ENCODE measurements around the gene MRPL54.

Gene MRPL54

GRCh38 chr19:3769494-3769893 is 7.0 kb downstream of the MRPL54 start:
- DNase-seq (ENCODE audit: low spot score) = no peak

DNA sequence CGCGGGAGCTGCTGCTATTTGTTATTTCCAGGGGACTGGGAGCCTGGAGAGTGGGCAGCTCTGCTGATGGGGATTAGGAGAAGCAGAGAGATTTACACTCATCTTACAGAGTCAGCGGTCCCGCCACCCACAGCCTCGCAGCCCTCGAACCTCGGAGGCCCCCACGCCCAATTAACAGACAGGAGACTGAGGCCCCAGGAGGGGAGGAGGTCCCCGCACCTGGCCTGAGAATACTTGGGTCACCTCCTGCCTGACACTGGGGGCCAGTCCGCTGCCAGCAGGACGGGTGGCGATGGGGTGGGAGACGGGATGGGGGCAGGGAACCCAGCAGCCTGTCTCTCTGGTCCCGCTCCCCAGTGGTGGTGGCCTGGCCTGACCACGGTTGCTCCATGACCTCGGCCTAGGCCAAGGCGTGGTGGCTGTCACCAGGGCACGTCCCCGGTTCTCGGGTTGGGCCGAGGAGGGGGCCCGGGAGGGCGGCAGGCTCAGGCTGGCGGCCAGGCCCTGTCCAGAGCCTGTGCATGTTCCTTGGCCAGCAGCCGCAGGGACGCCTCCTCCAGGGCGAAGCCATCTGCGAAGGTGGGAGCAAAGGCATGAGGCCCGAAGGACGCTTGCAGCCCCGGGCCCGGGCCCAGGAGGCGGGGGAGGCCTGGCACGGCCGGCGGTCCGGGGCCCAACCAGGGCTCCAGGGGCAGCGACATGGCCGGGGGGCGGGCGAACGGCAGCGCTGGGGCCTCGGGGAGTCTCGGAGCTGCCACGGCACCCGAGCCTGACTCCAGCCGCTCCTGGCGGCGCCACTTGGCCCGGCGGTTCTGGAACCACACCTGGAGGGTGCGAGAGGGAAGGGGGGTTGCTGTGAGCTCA is 7.9 kb downstream of the MRPL54 start:
- no peak for DNase-seq (ENCODE audit: low spot score)

GRCh38 chr19:3771000-3771905 is 8.8 kb downstream of the MRPL54 start:
- DNase-seq (ENCODE audit: low spot score) = no peak

GRCh38 chr19:3771906-3772455 is 9.5 kb downstream of the MRPL54 start, which contains the start of gene RAX2:
Gene RAX2 (minus strand): TSS chr19:3772228. CDS start chr19:3771742, 486 bp downstream.
- DNase-seq (ENCODE audit: low spot score) = no peak

DNA sequence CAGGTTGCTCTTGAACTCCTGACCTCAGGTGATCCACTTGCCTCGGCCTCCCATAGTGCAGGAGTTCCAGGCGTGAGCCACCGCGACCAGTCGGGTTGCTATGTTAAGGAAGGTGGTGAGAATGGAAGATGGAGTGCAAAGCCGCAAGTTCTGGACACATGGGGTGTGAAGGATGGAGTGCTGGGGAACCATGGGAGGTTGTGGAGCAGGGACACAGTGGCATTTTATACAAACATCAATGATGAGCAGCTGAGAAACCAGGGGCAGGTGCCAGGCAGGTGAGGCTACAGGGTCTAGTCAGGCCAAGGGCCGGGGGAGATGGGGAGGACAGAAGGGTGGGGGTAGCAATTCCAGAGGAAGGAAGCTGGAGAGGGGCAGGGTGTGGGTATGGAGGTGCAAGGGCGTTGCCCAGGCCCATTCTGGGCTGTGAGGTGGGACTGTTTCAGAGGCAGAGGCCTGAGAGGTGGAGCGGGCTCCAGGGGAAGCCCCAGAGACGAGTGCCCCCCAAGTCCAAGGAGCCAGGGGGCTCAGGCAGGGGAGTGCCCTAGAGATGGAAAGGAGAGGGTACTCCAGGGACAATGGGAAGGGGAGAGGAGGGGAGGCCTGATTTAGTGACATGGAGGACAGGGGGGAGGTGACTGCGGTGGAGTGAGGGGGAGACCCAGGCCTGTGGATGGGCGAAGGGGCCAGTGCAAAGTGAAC is 11.5 kb downstream of the MRPL54 start:
- no peak for DNase-seq (ENCODE audit: low spot score)

- no peak for DNase-seq (ENCODE audit: low spot score)
Observed at GRCh38 chr19:3774621-3775373, 12.3 kb downstream of the MRPL54 start.

- no peak for DNase-seq (ENCODE audit: low spot score)
Observed at GRCh38 chr19:3775374-3775711, 12.9 kb downstream of the MRPL54 start.

DNA sequence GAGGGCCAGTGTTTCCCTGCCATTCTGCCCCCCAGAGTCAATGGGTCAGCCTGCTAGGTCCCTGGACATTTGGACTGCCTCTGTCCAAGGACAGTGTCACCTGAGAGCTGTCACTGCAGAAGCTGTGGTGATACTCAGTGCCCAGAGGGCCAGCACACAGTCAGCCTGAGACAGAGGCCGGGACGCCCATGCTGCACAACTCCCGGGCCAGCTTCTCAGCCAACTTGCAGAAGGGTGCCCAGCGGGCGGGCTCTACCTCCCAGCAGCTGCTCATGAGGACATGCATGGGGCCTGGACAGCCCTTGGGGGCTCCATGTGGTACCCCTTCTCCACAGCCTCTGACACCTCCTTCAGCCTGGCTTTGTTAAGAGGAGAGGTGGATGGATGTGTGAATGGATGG is 13.3 kb downstream of the MRPL54 start:
- DNase-seq (ENCODE audit: low spot score) = no peak

- no peak for DNase-seq (ENCODE audit: low spot score)
Observed at GRCh38 chr19:3776479-3777040, 14.1 kb downstream of the MRPL54 start.

- DNase-seq (ENCODE audit: low spot score) = no peak
Observed at GRCh38 chr19:3778104-3778867, 15.8 kb downstream of the MRPL54 start.

GRCh38 chr19:3778899-3779723 is 16.6 kb downstream of the MRPL54 start:
- no peak for DNase-seq (ENCODE audit: low spot score)

DNA sequence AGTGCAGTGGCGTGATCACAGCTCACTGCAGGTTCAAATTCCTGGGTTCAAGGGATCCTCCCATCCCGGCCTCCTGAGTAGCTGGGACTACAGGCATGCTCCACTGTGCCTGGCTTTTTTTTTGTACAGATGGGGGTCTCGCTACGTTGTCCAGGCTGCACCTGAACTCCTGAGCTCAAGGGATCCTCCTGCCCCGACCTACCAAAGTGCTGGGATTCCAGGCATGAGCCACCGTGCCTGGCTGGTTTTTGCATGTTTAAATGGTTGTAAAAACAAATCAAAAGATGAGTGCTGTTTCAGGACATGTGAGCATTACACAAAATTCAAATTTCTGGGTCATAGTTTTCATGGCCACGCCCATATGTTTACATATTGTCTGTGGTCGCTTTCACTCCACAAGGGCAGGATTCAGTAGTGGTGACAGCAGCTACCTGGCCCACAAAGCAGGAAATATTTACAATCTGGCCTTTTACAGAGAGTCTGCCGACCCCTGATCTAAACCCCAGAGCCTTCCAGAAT is 18.4 kb downstream of the MRPL54 start:
- no peak for DNase-seq (ENCODE audit: low spot score)

GRCh38 chr19:3781603-3782002 is 19.1 kb downstream of the MRPL54 start:
- no peak for DNase-seq (ENCODE audit: low spot score)

DNA sequence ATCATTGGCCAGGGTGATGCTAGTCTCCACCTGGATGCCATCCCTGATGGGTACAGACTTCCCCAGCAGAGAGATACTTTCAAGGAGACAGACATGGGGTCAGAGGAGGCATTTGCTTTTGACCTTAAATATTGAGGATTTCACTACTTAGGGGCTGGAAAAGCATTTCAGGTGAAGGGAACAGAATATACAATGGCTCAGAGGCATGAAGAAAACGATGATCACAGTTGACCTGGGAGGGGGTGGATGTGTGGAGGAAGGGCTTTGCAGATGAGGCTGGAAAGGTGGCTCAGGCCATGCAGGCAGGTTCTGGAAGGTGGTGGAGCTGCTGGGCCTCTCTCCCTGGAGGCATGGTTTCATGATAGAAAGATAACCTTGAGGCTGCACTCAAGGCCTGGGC is 19.8 kb downstream of the MRPL54 start:
- no peak for DNase-seq (ENCODE audit: low spot score)

DNA sequence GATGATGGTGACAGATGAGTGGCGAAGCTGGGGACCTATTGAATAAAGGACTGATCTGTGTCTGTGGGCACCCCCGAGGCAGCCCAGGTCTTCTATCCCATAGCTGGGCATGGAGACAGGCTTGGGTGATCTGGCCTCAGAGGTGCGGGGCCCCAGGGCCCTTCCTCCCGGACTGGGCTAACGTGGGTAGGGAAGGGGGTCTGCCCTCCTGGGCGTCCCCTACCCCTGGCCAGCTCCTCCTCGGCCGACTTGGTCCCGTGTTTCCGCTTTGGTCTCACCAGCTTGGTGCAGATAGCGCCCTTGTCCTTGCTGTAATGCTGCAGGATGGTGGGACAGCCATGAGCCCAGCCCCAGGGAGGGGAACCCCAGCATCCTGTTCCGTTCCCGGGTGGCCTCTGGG is 20.4 kb downstream of the MRPL54 start:
- no peak for DNase-seq (ENCODE audit: low spot score)

DNA sequence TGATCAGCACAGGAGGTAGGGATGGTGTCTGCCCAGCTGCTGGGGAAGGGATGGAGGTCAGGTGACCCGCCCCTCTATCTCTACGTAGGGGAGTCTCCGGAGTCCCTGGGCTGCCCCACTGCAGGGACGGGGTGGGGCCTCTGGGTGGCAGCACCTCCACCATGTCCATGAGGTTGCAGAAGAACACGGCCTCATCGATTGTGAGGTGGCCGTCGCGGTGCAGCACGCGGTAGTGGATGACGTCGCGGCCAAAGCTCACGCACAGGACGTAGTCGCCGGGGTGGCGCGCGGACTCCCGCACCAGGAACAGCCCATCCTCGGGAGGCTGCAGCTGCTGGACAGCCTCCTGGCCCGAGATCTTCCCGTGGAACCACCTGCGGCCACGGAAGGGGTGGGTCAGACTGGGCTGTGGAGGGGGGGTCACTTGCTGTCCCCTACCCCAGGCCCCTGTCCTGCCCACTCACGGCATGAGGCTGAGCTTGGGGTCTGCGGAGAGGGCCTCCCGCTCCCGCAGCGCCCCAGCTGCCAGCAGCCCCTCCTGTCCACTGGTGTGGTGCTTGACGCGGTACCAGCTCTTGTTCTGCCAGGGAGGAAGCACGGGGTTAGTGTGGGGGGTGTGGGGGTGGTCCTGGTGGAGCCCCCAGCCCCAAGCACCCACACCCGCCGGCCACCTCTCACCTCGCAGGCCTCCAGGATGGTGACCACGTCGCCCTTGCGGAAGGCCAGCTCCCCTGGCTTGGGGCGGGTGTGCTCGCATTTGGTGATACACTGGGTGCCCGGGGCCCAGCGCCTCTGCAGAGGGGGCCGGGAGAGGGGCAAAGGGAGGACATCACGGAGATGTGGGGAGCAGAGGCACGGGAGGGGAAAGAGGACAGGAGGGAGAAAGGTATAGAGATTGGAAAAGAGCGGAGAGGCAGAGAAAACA is 21.4 kb downstream of the MRPL54 start:
- DNase-seq (ENCODE audit: low spot score) = peak; percentile 35

DNA sequence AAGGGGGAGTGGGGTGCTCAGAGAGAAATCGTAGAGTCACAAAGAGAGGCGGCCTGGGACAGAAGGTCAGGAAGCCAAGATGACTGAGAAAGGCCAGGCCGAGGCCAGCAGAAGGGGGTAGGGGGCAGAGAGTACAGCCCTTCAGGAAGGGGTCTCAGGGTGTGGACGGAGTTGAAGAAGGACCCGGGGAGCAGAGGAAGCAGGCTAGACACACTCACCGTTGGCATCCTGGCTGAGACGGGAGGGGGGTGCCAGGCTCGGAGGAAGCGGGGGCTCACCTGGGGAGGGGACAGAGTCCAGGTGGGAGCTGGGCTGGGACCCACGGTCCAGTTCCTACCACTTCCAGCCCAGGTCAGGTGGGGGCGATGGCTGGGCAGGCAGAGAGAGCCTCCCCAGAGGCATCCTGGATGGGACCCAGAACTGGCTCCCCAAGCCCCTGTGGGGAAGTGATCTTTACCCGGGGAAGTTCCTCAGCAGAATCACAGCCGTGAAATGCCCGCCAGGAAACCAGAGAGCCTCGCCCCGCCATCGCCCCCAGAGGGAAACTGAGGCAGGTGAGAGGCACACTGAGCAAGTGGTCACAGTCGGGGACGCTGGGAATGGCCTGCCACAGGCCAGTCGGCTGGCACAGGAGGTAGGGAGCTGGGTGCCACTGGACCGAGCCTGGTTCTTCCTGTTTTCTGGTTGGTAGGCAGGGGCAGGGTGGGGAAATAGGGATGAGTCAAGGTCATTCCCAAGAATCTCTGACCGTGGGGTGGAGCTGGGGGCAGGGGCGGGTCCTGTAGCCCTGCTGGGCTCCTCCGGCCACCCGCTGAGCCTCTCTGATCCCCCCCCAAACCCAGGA is 22.3 kb downstream of the MRPL54 start:
- peak; percentile 48 for DNase-seq (ENCODE audit: low spot score)

All from AG20443 (cell line).